Dedifferentiated amniotic fluid mesenchymal stem cell (primary cell): ENCODE measurements around the gene ACP6.

ENCODE experiments used
- DNase-seq: peaks from one replicate; pipeline ENCODE4 v3.0.0-alpha.2; 2016; ENCODE audit errors: extremely low spot score

Gene ACP6

DNA sequence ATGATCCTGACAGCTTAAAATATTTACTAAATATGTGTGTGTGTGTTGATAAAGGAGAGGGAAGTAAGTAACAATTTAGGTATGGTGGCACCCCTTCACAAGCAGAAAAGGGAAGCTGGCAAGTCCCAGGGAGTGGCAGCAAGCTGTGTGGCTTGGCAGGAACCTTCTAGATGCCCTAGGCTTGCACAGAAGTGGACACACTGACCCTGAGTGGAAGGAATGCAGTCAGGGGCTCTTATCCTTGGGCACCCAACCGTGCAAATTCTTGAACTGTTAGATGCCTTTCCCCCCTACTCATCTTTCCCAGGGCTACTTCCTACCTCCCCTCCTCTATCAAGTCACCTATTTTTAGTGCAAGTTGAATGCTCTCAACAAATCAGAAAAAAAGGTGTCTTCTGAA, 18.9 kb downstream of the ACP6 start:
- DNase-seq: no peak

DNA sequence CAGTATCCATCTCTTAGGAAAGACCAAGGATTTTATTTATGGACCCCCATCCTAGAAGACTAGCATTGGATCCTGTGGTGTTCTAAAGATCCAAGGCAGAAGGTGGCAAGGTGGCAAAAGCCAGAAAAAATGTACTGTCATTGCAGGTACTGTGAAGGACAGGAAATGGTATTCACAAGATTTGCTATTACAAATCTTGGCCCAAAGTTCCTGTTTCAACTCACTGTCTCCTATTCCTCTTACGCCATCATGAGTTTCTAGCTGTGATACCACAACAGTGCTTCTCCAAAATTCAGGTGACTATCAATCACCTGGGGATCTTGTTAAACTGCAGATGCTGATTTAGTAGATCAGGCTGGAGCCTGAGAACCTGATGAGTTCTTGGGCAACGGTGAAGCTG, 21.4 kb downstream of the ACP6 start:
- DNase-seq: no peak

DNA sequence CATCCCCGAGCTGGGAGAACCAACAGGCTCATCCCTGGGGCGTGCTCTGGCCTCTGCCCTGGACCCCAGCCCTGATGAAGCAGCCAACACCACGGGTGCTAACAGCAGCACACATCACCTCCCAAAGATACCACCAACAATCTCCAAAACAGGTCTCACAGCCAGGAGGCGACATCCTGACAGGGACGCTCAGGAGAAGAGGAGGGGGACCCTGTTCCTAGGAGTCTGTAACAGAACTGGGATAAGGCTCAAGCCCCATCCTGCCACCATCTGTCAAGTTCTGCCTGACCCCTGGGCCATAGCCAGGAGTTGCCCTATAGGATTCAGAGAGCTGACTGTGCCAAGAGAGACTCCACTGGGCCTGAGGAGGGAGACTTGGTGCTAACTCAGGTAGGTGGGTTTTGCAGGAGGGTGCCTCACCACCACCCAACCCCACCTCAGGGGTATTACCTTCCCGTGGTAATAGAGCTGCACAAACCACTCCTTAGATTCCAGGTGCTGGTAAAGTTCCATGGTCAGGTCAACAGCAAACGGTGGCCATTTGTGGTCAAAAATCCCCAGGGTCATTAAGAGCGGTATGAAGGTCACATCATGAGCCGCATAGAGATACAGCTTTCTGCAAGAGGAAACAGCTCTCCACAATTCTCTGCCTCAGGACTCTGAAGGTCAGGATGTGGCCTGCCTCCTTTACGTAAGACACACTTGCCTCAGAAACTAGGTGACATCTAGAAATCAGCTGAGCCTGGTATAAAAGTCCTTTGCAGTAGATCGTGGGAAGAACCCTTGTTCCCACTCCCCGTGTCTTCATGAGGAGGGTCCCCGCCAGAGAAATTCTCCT, 22.3 kb downstream of the ACP6 start:
- no peak for DNase-seq

DNA sequence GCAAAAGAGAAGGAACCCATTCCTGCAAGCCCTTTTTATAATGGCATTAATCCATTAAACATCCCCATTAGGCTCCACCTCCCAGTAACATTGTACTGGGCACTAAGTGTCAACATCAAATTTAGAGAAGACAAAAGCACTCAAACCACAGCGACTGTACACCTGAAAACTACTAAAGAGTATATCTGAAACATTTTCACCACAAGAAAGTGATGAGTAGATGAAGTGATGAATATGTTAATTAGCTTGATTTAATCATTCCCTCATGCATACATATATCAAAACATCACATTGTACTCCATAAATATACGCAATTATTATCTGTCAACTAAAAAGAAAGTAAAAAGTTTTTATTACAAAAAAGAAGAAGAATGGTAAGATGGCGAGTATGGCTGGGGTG, 26.4 kb downstream of the ACP6 start:
- DNase-seq: no peak

DNA sequence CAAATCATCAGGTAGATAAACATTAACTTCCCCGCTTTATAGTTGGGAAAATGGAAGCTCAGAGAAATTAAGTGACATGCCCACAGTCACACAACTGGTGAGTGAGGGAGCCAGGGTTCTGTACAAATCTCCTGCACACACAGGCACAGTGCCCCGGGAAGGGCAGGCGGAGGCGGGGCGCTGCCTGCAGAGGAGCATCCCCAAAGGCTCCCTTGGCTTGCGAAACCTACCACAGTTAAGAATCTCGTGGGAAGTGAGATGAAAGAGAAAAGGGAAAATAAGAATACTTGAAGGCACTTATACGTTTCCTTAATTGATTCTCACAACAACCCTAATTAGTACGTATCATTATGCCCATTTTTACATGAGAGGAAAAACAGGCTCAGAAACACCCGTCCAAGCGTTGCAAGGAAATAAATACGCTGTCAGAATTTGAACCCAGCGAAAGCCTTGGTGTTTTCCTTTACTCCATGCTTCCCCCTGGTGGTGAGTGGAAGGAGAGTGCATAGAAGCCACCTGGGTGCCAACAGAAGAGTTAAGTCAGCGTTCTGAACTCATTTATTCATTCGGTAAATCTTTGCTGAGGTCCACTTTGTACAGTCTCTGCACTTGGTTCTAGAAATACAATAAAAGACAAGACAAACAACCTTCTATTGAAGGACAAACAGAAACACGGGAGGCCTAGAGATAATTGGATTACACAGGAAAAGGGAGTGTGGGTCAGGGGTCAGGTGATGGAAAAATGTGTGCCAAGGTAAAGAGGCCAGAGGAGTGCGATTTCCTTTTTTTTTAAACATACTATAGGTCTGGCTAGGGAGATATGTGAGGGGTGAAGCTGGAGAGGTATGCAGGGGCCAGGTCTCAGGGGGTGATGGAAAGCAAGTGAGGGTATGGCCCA, 28.4 kb downstream of the ACP6 start:
- DNase-seq: peak; percentile 40

DNA sequence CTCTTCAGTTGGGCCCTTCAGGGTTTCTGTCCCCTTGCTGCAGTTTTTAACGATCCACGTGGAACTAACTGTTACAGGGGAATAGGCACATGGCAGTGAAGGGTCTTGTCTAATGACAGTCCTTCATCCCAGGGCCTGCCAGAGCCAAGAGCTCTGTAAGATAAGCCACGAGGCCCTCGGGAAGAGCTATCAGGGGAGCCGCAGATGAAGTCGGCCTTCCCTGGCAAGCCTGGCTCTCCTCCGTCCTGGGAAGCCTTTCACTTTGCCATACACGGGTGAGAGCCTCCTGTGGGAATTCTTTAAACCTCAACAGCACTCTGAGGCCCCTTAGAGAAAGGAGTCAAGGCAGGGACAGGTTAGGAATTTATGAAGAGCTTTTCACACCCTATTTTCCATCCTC, 29.0 kb downstream of the ACP6 start:
- DNase-seq: no peak

DNA sequence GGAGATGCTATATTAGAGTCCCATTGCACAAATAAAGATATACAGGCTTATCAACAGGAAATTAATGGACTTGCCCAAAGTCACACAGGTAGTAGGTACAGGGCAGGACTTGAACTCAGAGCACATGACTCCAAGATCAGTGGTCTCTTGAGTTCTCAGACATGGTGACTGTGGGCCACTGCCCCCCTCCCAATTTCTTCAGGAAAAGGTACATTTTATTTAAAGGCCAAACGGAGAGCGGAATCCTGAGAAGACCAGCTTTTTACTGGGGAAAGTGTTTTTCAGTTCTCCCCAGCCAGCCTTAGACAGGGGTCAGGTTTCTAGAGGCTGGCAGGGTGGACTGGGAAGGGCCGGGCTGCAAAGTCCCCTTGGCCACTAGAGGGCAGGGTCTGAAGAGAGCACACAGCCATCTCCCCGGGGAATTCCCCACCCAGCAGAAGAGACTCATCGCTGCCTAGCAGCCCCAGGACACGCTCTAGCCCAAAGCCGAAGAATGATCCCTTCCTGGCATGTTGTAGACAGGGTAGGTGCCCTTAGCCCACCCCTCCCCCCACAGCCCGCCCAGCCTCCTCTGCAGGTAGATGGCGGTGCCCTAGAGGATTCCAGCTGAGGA, 29.7 kb downstream of the ACP6 start:
- peak; percentile 68 for DNase-seq

DNA sequence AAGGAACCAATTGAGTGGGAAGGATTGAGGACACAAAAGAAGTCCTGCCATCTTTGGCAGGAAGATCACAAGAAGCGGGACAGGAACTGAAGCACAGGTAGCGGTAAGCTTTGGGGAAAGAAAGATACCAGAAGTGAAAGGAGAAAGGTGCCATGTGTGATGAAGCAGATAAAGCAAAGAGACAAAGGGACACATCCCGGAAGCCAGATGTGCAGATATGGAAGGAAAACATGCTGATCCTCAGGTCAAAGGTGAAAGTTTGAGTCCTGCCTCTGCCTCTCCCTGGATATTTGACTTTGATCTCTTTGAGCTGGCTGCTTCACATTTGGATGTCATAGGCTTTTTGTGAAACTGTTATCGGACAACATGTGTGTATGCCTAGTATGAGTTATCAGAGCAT, 34.0 kb downstream of the ACP6 start:
- DNase-seq: no peak

DNA sequence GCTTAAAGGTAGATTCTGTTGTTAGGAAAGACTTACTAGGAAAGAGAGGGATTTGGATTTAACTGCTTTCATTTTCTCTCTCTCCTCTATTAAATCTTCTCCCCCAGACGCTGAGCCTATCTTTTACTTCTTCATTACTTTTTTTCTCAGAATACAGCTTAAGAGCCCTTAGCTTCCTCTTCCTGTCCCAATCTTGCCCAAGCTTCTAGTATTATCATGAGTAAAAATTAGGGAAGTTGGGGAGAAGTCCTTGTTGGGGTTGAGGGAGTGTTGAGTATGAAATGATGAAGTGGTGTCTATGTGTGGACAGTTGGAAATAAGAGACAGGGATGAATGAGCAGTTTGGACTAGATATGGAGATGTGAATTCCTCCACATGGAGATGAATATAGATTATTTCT, 35.0 kb downstream of the ACP6 start:
- no peak for DNase-seq

DNA sequence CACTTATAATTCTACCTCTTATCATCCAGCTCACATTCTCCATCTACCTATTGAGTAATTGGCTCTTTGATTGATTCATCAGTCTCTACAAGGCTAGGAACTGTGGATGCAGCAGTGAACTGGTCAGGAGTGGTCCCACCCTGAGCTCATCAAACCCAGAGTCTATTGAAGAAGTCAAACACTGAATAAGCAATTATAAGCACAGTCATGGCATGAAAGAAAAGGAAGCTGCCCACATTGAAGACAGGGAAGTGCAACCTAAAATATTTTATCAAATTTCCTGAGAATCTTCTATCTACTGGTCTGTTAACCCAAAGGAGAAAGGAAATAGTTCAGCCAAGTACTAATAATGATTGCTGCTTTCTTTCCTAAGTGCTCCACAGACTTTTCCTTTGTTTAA, 35.7 kb downstream of the ACP6 start:
- no peak for DNase-seq

DNA sequence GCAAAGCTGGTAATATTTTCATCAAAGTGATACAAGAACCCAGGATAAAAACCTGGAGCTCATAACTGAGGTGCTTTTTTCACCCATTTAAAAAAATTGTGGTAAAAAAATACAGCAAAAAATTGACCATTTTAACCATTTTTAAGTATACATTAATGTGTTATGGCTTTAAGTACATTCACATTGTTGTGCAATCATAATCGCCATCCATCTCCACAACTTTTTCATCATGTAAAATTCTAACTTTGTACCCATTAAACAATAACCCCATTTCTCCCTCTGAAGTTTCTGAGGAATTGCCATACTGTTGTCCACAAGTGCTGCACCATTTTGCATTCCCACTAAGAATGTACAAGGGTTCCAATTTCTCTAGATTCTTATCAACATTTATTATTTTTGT, 36.6 kb downstream of the ACP6 start:
- DNase-seq: no peak

DNA sequence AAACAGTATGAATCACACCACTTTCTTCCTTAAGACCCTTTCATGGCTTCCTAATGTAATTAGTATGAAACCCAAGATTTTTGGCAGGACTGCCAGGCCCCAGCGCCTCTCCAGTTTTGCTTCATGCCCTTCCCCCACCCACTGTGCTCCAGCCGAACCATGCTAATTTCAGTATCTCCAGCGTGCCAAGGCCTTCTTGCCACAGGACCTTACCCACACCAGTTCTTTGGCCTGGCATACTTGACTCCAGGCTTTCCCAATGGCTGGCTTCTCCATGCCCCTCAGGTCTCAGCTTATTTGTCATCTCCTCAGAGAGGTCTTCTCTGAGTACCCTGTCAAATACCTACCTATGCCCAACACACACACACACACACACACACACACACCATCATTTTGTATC, 38.5 kb downstream of the ACP6 start:
- DNase-seq: no peak

DNA sequence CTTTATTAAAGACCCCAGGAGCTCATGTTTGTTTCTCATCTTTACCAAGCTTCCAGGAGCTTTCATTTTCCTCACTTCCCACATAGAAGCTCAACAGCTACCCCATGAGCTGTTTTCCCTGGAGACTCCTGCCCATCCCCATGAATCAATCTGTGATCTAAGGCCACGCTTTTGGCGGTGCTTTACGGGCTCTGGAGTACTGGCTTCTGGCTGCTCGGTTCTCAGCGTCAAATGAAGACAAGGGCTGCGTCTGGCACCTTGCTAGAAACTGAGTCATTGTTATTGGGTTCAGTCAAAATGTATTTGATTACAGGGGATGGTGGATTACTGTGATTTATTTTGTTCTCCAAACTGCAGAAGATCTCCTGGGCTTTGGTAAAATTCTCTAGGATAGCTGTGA, 39.9 kb downstream of the ACP6 start:
- DNase-seq: no peak

DNA sequence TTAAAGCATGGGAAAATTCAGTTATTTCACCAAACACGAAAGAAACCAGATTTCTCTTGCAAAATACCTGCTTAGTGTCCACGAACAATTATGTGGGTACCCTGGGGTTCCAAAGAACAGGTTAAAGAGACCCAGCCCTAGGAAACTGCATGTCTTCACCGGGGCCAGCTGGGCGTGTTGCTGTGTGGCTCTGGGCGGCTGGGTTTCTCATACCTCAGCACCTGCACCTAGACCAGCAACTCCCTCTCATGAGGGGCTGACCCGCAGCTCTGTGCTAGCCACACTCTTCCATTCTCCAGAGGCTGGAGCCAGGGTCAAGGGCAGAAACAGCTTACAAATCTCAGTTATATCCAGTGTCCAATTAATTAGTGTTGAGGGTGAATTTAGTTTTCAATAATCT, 40.3 kb downstream of the ACP6 start:
- no peak for DNase-seq

DNA sequence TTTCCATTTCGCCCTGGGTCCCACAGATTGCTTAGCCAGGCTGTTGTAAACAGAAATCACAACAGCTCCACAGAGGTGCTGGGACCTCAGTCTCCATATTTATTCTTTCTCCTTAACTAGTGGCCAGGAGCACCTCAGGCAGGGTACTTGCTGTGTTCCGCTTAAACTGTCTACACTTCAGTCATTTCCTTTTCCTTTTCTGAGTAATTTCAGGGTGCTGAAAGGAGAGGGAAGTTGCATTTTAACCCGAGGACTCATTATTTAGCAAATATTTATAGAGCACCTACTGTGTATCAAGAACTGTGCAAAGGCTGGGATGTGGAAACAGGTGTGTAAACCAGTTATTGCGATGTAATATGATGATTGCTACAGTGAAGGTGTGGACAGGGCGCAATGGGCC, 41.9 kb downstream of the ACP6 start:
- DNase-seq: no peak

DNA sequence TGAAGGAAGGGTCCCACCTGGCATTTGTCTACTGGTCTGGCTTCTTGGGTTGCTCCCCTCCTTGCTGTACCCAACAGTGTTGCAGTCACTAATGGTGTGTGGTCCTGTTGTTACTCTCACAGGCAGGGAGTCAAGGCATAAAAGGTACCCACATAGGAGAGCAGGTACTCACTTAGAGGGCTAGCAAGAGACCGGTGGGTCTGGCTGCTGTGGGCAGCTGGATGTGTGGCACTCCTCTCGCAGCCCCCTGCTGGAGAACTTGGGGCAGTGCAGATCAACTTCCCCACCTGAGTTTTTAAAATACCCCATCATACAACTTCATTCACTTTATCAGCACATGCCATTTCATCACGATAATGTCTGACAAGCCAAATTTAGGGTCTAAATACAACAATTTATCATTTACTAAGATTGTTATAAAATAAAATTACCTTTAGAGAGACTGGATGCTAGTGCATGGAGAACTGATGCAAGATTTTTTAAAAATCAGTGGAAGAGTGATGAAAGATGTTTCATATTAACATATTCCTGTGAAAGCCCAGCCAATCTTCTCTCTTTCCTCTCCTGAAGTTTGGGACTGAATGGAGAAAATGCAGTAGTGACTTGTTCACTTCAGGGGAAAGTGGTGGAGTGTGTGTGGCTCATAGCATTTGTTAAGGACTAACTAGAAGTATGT, 42.8 kb downstream of the ACP6 start:
- no peak for DNase-seq

DNA sequence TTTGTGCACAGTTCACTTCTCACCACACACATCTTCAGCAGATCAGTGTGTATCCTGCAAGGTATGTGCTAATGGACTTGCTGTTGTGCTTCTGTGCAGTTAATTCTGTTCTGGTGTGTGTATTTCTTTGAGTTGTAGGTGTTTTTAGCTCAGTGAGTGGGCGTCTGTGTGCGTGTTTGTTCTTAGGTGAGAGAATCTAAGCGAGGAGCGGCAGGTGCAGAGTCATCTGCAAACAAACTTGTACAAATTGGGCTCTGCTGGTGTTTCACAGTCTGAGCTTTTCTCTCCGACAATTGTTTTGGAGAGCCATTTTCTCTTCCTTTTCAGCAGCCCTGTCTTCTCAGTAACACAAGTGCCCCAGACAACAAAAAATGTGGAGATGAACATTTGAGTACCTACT, 43.6 kb downstream of the ACP6 start:
- no peak for DNase-seq

DNA sequence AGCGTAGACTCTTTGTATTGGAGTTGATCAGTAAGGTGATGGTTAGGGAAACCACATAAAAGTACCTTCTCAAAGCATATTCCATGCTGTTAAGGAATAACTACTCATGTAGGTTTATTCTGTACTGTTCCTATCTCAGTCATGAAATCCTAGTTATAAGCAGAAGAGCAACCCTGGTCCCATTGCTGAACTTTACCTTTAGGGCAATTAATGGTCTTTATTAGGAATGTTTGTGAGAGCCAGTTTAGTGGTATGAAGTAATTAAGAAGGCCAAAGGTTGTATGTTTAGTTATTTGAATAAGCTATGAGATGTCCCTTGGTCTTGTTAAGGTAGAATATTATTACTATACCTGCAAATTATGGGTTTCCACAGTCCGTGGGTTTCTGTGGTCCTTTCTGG, 44.0 kb downstream of the ACP6 start:
- DNase-seq: no peak

DNA sequence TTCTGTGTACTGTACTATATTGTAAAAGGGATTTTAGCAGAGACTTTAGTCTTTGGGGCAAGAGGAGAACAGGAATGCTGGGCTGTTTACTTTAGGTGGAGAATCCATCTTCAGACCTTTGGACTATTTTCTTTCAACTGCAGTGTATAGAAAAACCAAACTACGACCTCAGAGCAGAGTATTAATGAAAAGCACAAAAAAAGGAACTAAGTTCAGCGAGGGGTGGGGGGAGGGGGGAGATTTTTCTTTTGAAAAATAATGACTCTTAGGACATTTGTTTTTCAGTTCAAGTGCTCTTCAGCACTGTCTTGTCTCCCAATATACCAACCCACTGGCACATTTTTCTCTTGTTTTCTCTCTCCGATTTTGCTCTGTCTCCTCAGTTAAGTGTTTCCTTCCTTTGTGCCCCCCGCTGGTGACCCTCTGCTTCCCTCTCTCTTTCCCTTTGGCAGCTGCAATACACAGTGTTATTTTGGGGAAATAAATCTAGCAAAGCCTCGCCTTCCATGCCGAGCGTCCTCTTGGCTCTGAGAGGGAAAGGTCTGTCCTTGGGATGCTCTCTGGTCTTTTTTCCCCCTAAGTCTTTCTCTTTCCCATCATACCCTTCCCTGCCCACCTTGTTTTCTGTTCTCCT, 44.8 kb downstream of the ACP6 start:
- no peak for DNase-seq

DNA sequence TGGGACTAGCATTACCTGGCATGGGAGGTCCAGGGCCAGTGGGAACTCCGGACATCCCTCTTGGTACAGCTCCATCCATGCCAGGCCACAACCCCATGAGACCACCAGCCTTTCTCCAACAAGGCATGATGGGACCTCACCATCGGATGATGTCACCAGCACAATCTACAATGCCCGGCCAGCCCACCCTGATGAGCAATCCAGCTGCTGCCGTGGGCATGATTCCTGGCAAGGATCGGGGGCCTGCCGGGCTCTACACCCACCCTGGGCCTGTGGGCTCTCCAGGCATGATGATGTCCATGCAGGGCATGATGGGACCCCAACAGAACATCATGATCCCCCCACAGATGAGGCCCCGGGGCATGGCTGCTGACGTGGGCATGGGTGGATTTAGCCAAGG, 45.8 kb downstream of the ACP6 start:
- no peak for DNase-seq

DNA sequence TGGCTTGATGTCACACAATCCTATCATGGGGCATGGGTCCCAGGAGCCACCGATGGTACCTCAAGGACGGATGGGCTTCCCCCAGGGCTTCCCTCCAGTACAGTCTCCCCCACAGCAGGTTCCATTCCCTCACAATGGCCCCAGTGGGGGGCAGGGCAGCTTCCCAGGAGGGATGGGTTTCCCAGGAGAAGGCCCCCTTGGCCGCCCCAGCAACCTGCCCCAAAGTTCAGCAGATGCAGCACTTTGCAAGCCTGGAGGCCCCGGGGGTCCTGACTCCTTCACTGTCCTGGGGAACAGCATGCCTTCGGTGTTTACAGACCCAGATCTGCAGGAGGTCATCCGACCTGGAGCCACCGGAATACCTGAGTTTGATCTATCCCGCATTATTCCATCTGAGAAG, 46.3 kb downstream of the ACP6 start:
- DNase-seq: no peak

DNA sequence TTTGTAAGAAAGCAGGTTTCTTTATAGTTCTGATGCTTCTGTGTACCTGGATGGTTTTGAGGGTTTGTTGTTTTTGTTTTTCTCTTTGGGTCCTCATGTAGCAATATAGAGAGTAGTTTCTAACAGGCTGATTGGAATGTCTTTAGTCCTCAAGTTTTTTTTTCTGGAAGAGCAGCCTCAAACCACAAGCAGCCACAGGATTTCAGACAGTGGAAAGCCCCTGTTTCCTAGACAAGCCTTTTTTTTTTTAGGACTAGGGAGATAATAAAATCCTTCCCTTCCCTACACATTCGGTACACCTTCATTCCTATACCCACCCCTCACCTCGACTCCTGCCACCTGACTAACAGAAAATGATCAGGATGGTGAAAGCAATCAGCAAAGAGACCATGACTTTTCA, 47.6 kb downstream of the ACP6 start:
- no peak for DNase-seq
